Lung (tissue), 12 donors: ENCODE results near the gene ITPR1. TPM values are rescaled to one million over a fixed set of nuclear protein-coding genes. Genes with fewer than 3 reads are reported as not detected.

Experiments used
- ATAC-seq: fragments of 200-7000 bp; cut with Tn5 transposase; one replicate; pipeline ENCODE4 v1.9.1; 2020; ENCODE audit warnings: moderate number of reproducible peaks; ENCODE audit not compliant: insufficient read depth, low FRiP score
- DNase-seq, 3 donors: peaks; one replicate each; pipeline ENCODE4 v3.0.0-alpha.2; 2013 to 2017
- H3K27ac ChIP-seq, 2 donors: one replicate each; pipeline ENCODE4 v1.5.1; 2013; ENCODE audit warnings: mild to moderate bottlenecking in 2 of 2, moderate library complexity in 2 of 2, control low read depth in 1 of 2, inconsistent platforms in 1 of 2, low read depth in 1 of 2, low read length in 1 of 2
- H3K27me3 ChIP-seq, 3 donors: one replicate each; pipeline ENCODE4 v1.5.1; 2013; ENCODE audit warnings: low read length in 2 of 3; ENCODE audit not compliant: control insufficient read depth in 3 of 3, insufficient read depth in 3 of 3
- H3K36me3 ChIP-seq, 4 donors: one replicate each; pipeline ENCODE4 v1.5.1; 2013; ENCODE audit warnings: low read length in 4 of 4, mild to moderate bottlenecking in 1 of 4, moderate library complexity in 1 of 4; ENCODE audit not compliant: control insufficient read depth in 4 of 4, insufficient read depth in 4 of 4
- H3K4me1 ChIP-seq, 5 donors: one replicate each; pipeline ENCODE4 v1.5.1; 2013; ENCODE audit warnings: low read length in 5 of 5, mild to moderate bottlenecking in 2 of 5, moderate library complexity in 1 of 5; ENCODE audit not compliant: control insufficient read depth in 5 of 5, insufficient read depth in 5 of 5
- H3K4me3 ChIP-seq: one replicate; pipeline ENCODE4 v1.5.1; 2013; ENCODE audit warnings: mild to moderate bottlenecking, control low read depth, moderate library complexity
- H3K9ac ChIP-seq, 2 donors: one replicate each; pipeline ENCODE4 v1.5.1; 2013; ENCODE audit warnings: low read length in 2 of 2, control low read depth in 1 of 2; ENCODE audit not compliant: insufficient read depth in 1 of 2
- H3K9me3 ChIP-seq, 4 donors: one replicate each; pipeline ENCODE4 v1.5.1; 2013; ENCODE audit warnings: low read length in 3 of 4, mild to moderate bottlenecking in 1 of 4, moderate library complexity in 1 of 4; ENCODE audit not compliant: control insufficient read depth in 4 of 4, insufficient read depth in 3 of 4
- CTCF ChIP-seq: IDR thresholded peaks from 2 replicates; pipeline ENCODE4 v1.5.1; 2012; ENCODE audit warnings: mild to moderate bottlenecking; ENCODE audit errors: control extremely low read depth, extremely low read depth
- WGBS, 2 donors: extraction: QIAGEN DNeasy Blood & Tissue Kit; methylation state at CpG; one replicate each; pipeline ENCODE4 v1.1.7; 2013; 5-methylcytosine and 5-hydroxymethylcytosine counted together
- polyA plus RNA-seq, 2 donors: library from polyadenylated mRNA; stranded (reverse); fragments of 200-250 nt; gene quantifications; one replicate each; pipeline ENCODE4 v1.2.1, GENCODE V29; 2013
- total RNA-seq, 2 donors: library from RNA; depleted of rRNA in 1 of 2; stranded (reverse); fragments of >200 nt in 1 of 2; gene quantifications; one replicate each; pipeline ENCODE4 v1.2.1, GENCODE V29; 2014 to 2021
- donor health status: control.
- donor health status: control.
- donor health status: Bipolar disorder and iron deficiency.
- donor health status: healthy.
- donor health status: DM: yes; HTN: yes; CAD: no.

Gene ITPR1
- total and polyA plus RNA-seq, 4 donors = 12.4 to 152 (median 44.1) TPM

GRCh38 chr3:4853749-4854140 lies 360.6 kb downstream of the ITPR1 start:
- no peaks in the 10 kb centered on the region for H3K36me3 ChIP-seq
- H3K27me3 ChIP-seq = no peaks in the 10 kb centered on the region
- no peak overlapping the region for H3K9ac ChIP-seq
- no peak for DNase-seq
- no peak for TF ChIP-seq CTCF
- peaks cover 0 to 13% (median 0%) of the 10 kb centered on the region in 5 donors for H3K4me1 ChIP-seq
- H3K27ac ChIP-seq = no peak overlapping the region
- no peak overlapping the region for H3K4me3 ChIP-seq
- no peaks in the 10 kb centered on the region for H3K9me3 ChIP-seq
- ATAC-seq = no peak

- H3K9ac ChIP-seq = no peak overlapping the region
- 43 to 72% methylated on average over 5 of the region's 5 CpGs for WGBS, 2 donors
- no peak for DNase-seq
These were observed 362.5 kb downstream of the ITPR1 start for GRCh38 chr3:4855676-4856075.

GRCh38 chr3:4856136-4856535 lies 363.0 kb downstream of the ITPR1 start:
- H3K9ac ChIP-seq = no peak overlapping the region
- peaks cover 0 to 4% (median 0%) of the 10 kb centered on the region in 5 donors for H3K4me1 ChIP-seq
- no peaks in the 10 kb centered on the region for H3K27me3 ChIP-seq
- DNase-seq (no peak), ATAC-seq (no peak)
- no peak overlapping the region for H3K4me3 ChIP-seq
- peaks cover 0 to 3% (median 0%) of the 10 kb centered on the region in 4 donors for H3K9me3 ChIP-seq
- TF ChIP-seq CTCF = no peak
- H3K27ac ChIP-seq = no peak overlapping the region
- no peaks in the 10 kb centered on the region for H3K36me3 ChIP-seq
- 47% methylated on average over 2 of the region's 2 CpGs for WGBS, 2 donors

More at GRCh38 chr3:4855676-4856075, 362.5 kb downstream of the ITPR1 start:
- H3K4me1 ChIP-seq = peaks cover 0 to 4% (median 0%) of the 10 kb centered on the region in 5 donors
- H3K4me3 ChIP-seq = no peak overlapping the region
- no peak for TF ChIP-seq CTCF
- no peaks in the 10 kb centered on the region for H3K9me3 ChIP-seq
- ATAC-seq = no peak
- no peaks in the 10 kb centered on the region for H3K36me3 ChIP-seq
- H3K27me3 ChIP-seq = no peaks in the 10 kb centered on the region
- no peak overlapping the region for H3K27ac ChIP-seq

GRCh38 chr3:4856564-4856963 lies 363.4 kb downstream of the ITPR1 start:
- 62 to 74% methylated on average over 4 of the region's 4 CpGs for WGBS, 2 donors

More at GRCh38 chr3:4856564-4856963, 363.4 kb downstream of the ITPR1 start:
- no peak overlapping the region for H3K9ac ChIP-seq
- H3K4me1 ChIP-seq = peaks cover 0 to 4% (median 0%) of the 10 kb centered on the region in 5 donors
- TF ChIP-seq CTCF = no peak
- ATAC-seq = no peak
- DNase-seq = no peak
- H3K27ac ChIP-seq = no peak overlapping the region
- peaks cover 0 to 4% (median 0%) of the 10 kb centered on the region in 4 donors for H3K9me3 ChIP-seq
- no peaks in the 10 kb centered on the region for H3K36me3 ChIP-seq
- no peaks in the 10 kb centered on the region for H3K27me3 ChIP-seq
- no peak overlapping the region for H3K4me3 ChIP-seq
